IMR-90 (cell line): ENCODE data around the gene SLC22A15. TPM values are rescaled to one million over a fixed set of nuclear protein-coding genes. Genes with fewer than 3 reads are reported as not detected.

Source experiments
- ATAC-seq: fragments of 200-7000 bp; cut with Tn5 transposase; 2 replicates; pipeline ENCODE4 v1.9.1; 2020; ENCODE audit warnings: low read depth, mild to moderate bottlenecking, moderate library complexity
- BruUV-seq: library from RNA; stranded (reverse); fragments of 400-500 nt; replicated peaks from 2 replicates; lab custom pipeline; 2021; lab: Mats Ljungman, UMichigan
- CTCF ChIA-PET: fragments of 300-600 bp; formaldehyde crosslinking; extraction: SDS; loops from one replicate; lab custom pipeline; 2021; ENCODE audit warnings: antibody characterized with exemption; lab: Yijun Ruan, JAX
- POLR2A ChIA-PET: fragments of 300-600 bp; sonication (Branson Sonifier 250); formaldehyde crosslinking; loops from one replicate; lab custom pipeline; 2022; ENCODE audit warnings: antibody characterized with exemption; ENCODE audit not compliant: unreplicated experiment; lab: Charles Lee
- DNase-seq: peaks from one replicate; pipeline ENCODE4 v3.0.0; 2013
- H2AFZ ChIP-seq: replicated peaks from 2 replicates; pipeline ENCODE3; 2013; ENCODE audit warnings: low read length, mild to moderate bottlenecking; ENCODE audit not compliant: poor library complexity
- H2AK5ac ChIP-seq: 2 replicates; pipeline ENCODE4 v1.6.1; 2013; ENCODE audit warnings: low read depth, low read length, inconsistent platforms
- H2AK9ac ChIP-seq: replicated peaks from 2 replicates; pipeline ENCODE3; 2013; ENCODE audit warnings: mild to moderate bottlenecking, low read depth, low read length, moderate library complexity; ENCODE audit not compliant: poor library complexity
- H2BK120ac ChIP-seq: 2 replicates; pipeline ENCODE4 v1.6.1; 2013; ENCODE audit warnings: low read depth, low read length, inconsistent platforms
- H2BK15ac ChIP-seq: 3 replicates; pipeline ENCODE4 v1.6.1; 2013; ENCODE audit warnings: low read depth, low read length, inconsistent platforms
- H2BK20ac ChIP-seq: 2 replicates; pipeline ENCODE4 v1.6.1; 2013; ENCODE audit warnings: low read depth, mild to moderate bottlenecking, inconsistent platforms, low read length, moderate library complexity
- H2BK5ac ChIP-seq: 2 replicates; pipeline ENCODE4 v1.6.1; 2013; ENCODE audit warnings: mild to moderate bottlenecking, low read depth, low read length, inconsistent platforms; ENCODE audit not compliant: poor library complexity, severe bottlenecking
- H3K14ac ChIP-seq: replicated peaks from 2 replicates; pipeline ENCODE4 v1.6.1; 2013; ENCODE audit warnings: low read depth, low read length, inconsistent platforms
- H3K18ac ChIP-seq: 2 replicates; pipeline ENCODE4 v1.6.1; 2013; ENCODE audit warnings: low read depth, low read length, control low read depth
- H3K23ac ChIP-seq: 2 replicates; pipeline ENCODE4 v1.6.1; 2013; ENCODE audit warnings: low read depth, low read length, inconsistent platforms
- H3K27ac ChIP-seq: 2 replicates; pipeline ENCODE4 v1.5.1; 2013; ENCODE audit warnings: mild to moderate bottlenecking, control low read depth, low read length; ENCODE audit not compliant: insufficient read depth
- H3K27me3 ChIP-seq: 2 replicates; pipeline ENCODE4 v1.6.1; 2013; ENCODE audit warnings: low read length; ENCODE audit not compliant: control insufficient read depth, insufficient read depth
- H3K36me3 ChIP-seq: 2 replicates; pipeline ENCODE4 v1.6.1; 2013; ENCODE audit warnings: low read length, mixed read lengths; ENCODE audit not compliant: control insufficient read depth, insufficient read depth
- H3K4ac ChIP-seq: 2 replicates; pipeline ENCODE4 v1.6.1; 2013; ENCODE audit warnings: low read depth, low read length, inconsistent platforms
- H3K4me1 ChIP-seq: 2 replicates; pipeline ENCODE4 v1.6.1; 2013; ENCODE audit warnings: low read length, mixed read lengths; ENCODE audit not compliant: control insufficient read depth, insufficient read depth
- H3K4me2 ChIP-seq: 2 replicates; pipeline ENCODE4 v1.6.1; 2013; ENCODE audit warnings: low read depth, mild to moderate bottlenecking, control low read depth, low read length, moderate library complexity
- H3K4me3 ChIP-seq: 2 replicates; pipeline ENCODE4 v1.5.1; 2013; ENCODE audit warnings: low read depth, mild to moderate bottlenecking, control low read depth, low read length, moderate library complexity; ENCODE audit not compliant: insufficient read depth
- H3K56ac ChIP-seq: 2 replicates; pipeline ENCODE4 v1.6.1; 2013; ENCODE audit warnings: low read length, inconsistent platforms; ENCODE audit not compliant: insufficient read depth; ENCODE audit errors: extremely low read depth
- H3K79me1 ChIP-seq, 2 experiments: 2 replicates each; pipeline ENCODE4 v1.6.1; 2013; ENCODE audit warnings: low read length in 2 of 2, inconsistent platforms in 1 of 2, low read depth in 1 of 2
- H3K9ac ChIP-seq: 2 replicates; pipeline ENCODE4 v1.6.1; 2013; ENCODE audit warnings: low read depth, low read length, control low read depth
- H3K9me1 ChIP-seq: 2 replicates; pipeline ENCODE4 v1.6.1; 2013; ENCODE audit warnings: low read length, inconsistent platforms; ENCODE audit not compliant: insufficient read depth
- H3K9me3 ChIP-seq: 2 replicates; pipeline ENCODE4 v1.6.1; 2013; ENCODE audit warnings: low read length; ENCODE audit not compliant: control insufficient read depth, insufficient read depth
- H4K20me1 ChIP-seq: 2 replicates; pipeline ENCODE4 v1.6.1; 2013; ENCODE audit warnings: low read length, inconsistent platforms; ENCODE audit not compliant: insufficient read depth
- H4K5ac ChIP-seq: 2 replicates; pipeline ENCODE4 v1.6.1; 2013; ENCODE audit warnings: mild to moderate bottlenecking, low read depth, low read length, control low read depth
- H4K8ac ChIP-seq, 2 experiments: 2 replicates each; pipeline ENCODE4 v1.6.1; 2013; ENCODE audit warnings: low read depth in 2 of 2, low read length in 2 of 2, control low read depth in 1 of 2, inconsistent platforms in 1 of 2
- H4K91ac ChIP-seq: 2 replicates; pipeline ENCODE4 v1.6.1; 2013; ENCODE audit warnings: low read depth, low read length, inconsistent platforms; ENCODE audit not compliant: insufficient read depth
- MAFK ChIP-seq: IDR thresholded peaks from 2 replicates; pipeline ENCODE4 v1.6.1; 2012; ENCODE audit warnings: low read depth, low read length, improper control_type of control experiment
- MXI1 ChIP-seq: IDR thresholded peaks from 2 replicates; pipeline ENCODE4 v1.6.1; 2012; ENCODE audit warnings: low read depth, mild to moderate bottlenecking, low read length, moderate library complexity, borderline replicate concordance
- NFE2L2 ChIP-seq: fragments of 150-350 bp; IDR thresholded peaks from 2 replicates; pipeline ENCODE4 v1.6.1; 2016; ENCODE audit warnings: low read depth, mild to moderate bottlenecking, low read length
- RAD21 ChIP-seq: IDR thresholded peaks from 2 replicates; pipeline ENCODE4 v1.6.1; 2012; ENCODE audit warnings: low read length, improper control_type of control experiment
- RCOR1 ChIP-seq: IDR thresholded peaks from 2 replicates; pipeline ENCODE4 v1.6.1; 2012; ENCODE audit warnings: mild to moderate bottlenecking, low read length, improper control_type of control experiment; ENCODE audit not compliant: insufficient replicate concordance
- WGBS, 2 experiments: methylation state at CpG; one replicate each; pipeline versions ENCODE4 v1.1.5 to v1.1.7; 2013; ENCODE audit warnings: missing lambda C conversion rate in 2 of 2; ENCODE audit not compliant: insufficient read length in 1 of 2; ENCODE audit errors: extremely low coverage in 2 of 2; 5-methylcytosine and 5-hydroxymethylcytosine counted together
- dilution Hi-C: fragments of 300-500 bp; cut with HindIII; formaldehyde crosslinking; loops from one replicate; pipeline ENCODE4 v1.14.3; 2018; ENCODE audit warnings: low sequenced_read_pairs; ENCODE audit not compliant: unreplicated experiment
- in situ Hi-C: fragments of 300-500 bp; cut with MboI; formaldehyde crosslinking; loops from 3 replicates; pipeline ENCODE4 v1.14.3; 2019; ENCODE audit warnings: low sequenced_read_pairs, inconsistent platforms, mixed read lengths
- intact Hi-C: fragments of 100-400 bp; cut with micrococcal nuclease; formaldehyde crosslinking; loops from 2 replicates; pipeline ENCODE4 v1.10.0; 2022
- polyA plus RNA-seq, 3 experiments: library from polyadenylated mRNA; depleted of rRNA; stranded (reverse); fragments of >200 nt; gene quantifications; 2 replicates each; pipeline ENCODE4 v1.2.3, GENCODE V29; 2012; ENCODE audit warnings: low replicate concordance in 1 of 3
- total RNA-seq: library from RNA; depleted of rRNA; stranded (reverse); fragments of >200 nt; gene quantifications from 2 replicates; pipeline ENCODE4 v1.2.3, GENCODE V29; 2012
- TF ChIP-seq, protein P1 (sequence below): fragments of 150-350 bp; IDR thresholded peaks from 2 replicates; pipeline ENCODE4 v1.6.1; 2016; ENCODE audit warnings: low read depth, mild to moderate bottlenecking, low read length, moderate library complexity, borderline replicate concordance

SLC22A15 gene
- total and polyA plus RNA-seq, 2 of the 4 experiments (the other 2 are of a cell fraction), result under 0.01 to 0.02 TPM

GRCh38 chr1:116111524-116112021, 135.3 kb downstream of the SLC22A15 start (continued):
- no peak for TF ChIP-seq RCOR1
- TF ChIP-seq MAFK, result no peak
- no peak for TF ChIP-seq MXI1
- TF ChIP-seq RAD21, result no peak

- no peak overlapping the region for H4K91ac ChIP-seq
- TF ChIP-seq RCOR1, result no peak
- TF ChIP-seq, protein P1, sequence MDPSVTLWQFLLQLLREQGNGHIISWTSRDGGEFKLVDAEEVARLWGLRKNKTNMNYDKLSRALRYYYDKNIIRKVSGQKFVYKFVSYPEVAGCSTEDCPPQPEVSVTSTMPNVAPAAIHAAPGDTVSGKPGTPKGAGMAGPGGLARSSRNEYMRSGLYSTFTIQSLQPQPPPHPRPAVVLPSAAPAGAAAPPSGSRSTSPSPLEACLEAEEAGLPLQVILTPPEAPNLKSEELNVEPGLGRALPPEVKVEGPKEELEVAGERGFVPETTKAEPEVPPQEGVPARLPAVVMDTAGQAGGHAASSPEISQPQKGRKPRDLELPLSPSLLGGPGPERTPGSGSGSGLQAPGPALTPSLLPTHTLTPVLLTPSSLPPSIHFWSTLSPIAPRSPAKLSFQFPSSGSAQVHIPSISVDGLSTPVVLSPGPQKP, result no peak
- no peak for TF ChIP-seq NFE2L2
- no peaks in the 10 kb centered on the region for H3K9me3 ChIP-seq
- no peak overlapping the region for H4K5ac ChIP-seq
- H3K4me2 ChIP-seq, result no peak overlapping the region
- DNase-seq (no peak), ATAC-seq (no peak)
- H3K14ac ChIP-seq, result no peak overlapping the region
- H4K8ac ChIP-seq, result no peak overlapping the region
- no peak overlapping the region for H3K9ac ChIP-seq
- ChIA-PET CTCF (interaction anchor here (0.6 to 0.7 kb wide), 2 partner anchors 70 to 457 kb away, joined by 3 to 4 read pairs; no protein-coding TSS in a partner anchor), POLR2A (no interaction called here)
- H2BK5ac ChIP-seq, result no peak overlapping the region
- dilution Hi-C loops (no loop called here), intact Hi-C loops (no loop called here), in situ Hi-C loops (no loop called here)
- no peak overlapping the region for H3K18ac ChIP-seq
- H2AFZ ChIP-seq, result no peak overlapping the region
- H2BK120ac ChIP-seq, result peak overlapping the region; percentile 3; the same call in 1 of the 2 replicates
- no peak overlapping the region for H3K56ac ChIP-seq
- H4K20me1 ChIP-seq, result peaks cover 3% of the 10 kb centered on the region; the same call in 1 of the 2 replicates
- no TSS peak for BruUV-seq
- H3K4me3 ChIP-seq, result no peak overlapping the region
- no peak overlapping the region for H2AK5ac ChIP-seq
- no peak overlapping the region for H2BK20ac ChIP-seq
- H3K9me1 ChIP-seq, result peaks cover 10% of the 10 kb centered on the region; the same call in 1 of the 2 replicates
- H3K4ac ChIP-seq, result no peak overlapping the region
- H3K36me3 ChIP-seq, result no peaks in the 10 kb centered on the region
- no peak overlapping the region for H2BK15ac ChIP-seq
- peaks cover 12% of the 10 kb centered on the region for H3K4me1 ChIP-seq
- no peak overlapping the region for H2AK9ac ChIP-seq
- no CpG with 5 or more reads among the region's 4 CpGs for WGBS, 2 experiments
- no peak overlapping the region for H3K27ac ChIP-seq
- no peaks in the 10 kb centered on the region for H3K79me1 ChIP-seq
- no peaks in the 10 kb centered on the region for H3K27me3 ChIP-seq
- no peak overlapping the region for H3K23ac ChIP-seq
Observed at GRCh38 chr1:116112388-116113140, 136.3 kb downstream of the SLC22A15 start.
